RCC 7860 (cell line): ENCODE results near the gene SLC29A1.
"Not testable (repeated sequence)": the region's sequence is repeated elsewhere in the genome, so short reads cannot be mapped to it uniquely, and the experiment has no call there.

Experiments
- DNase-seq: peaks from one replicate; pipeline ENCODE4 v3.0.0-alpha.2; 2015; ENCODE audit warnings: low spot score
- FAIRE-seq: peaks from 2 replicates; lab custom pipeline; 2012; peaks lifted over from hg19 to GRCh38; lab: Jason Lieb, UNC

Gene SLC29A1

GRCh38 chr6:44193307-44193910 lies 30.0 kb upstream of the SLC29A1 start:
- FAIRE-seq (no peak), DNase-seq (no peak)

GRCh38 chr6:44194326-44194725 lies 29.1 kb upstream of the SLC29A1 start:
- DNase-seq, result no peak
- FAIRE-seq, result no peak

GRCh38 chr6:44196351-44196750 lies 27.0 kb upstream of the SLC29A1 start:
- DNase-seq, FAIRE-seq: not testable (repeated sequence)

- no peak for FAIRE-seq
- DNase-seq, result no peak
These were observed 24.7 kb upstream of the SLC29A1 start for GRCh38 chr6:44198684-44199083.

GRCh38 chr6:44199883-44200282 lies 23.5 kb upstream of the SLC29A1 start:
- DNase-seq, result no peak

GRCh38 chr6:44201200-44201599 lies 22.2 kb upstream of the SLC29A1 start:
- FAIRE-seq, result no peak

More at GRCh38 chr6:44199883-44200282, 23.5 kb upstream of the SLC29A1 start:
- no peak for FAIRE-seq

GRCh38 chr6:44201638-44202303 lies 21.6 kb upstream of the SLC29A1 start:
- DNase-seq, result no peak
- no peak for FAIRE-seq

More at GRCh38 chr6:44201200-44201599, 22.2 kb upstream of the SLC29A1 start:
- no peak for DNase-seq

- FAIRE-seq, result no peak
These were observed 20.9 kb upstream of the SLC29A1 start for GRCh38 chr6:44202332-44202971.

GRCh38 chr6:44202972-44203750 lies 20.2 kb upstream of the SLC29A1 start:
- FAIRE-seq, result no peak

More at GRCh38 chr6:44202332-44202971, 20.9 kb upstream of the SLC29A1 start:
- no peak for DNase-seq

GRCh38 chr6:44203955-44204354 lies 19.4 kb upstream of the SLC29A1 start:
- no peak for DNase-seq
- no peak for FAIRE-seq

More at GRCh38 chr6:44202972-44203750, 20.2 kb upstream of the SLC29A1 start:
- no peak for DNase-seq

GRCh38 chr6:44207966-44208365 lies 15.4 kb upstream of the SLC29A1 start:
- FAIRE-seq (no peak), DNase-seq (no peak)

- DNase-seq, result no peak
- FAIRE-seq, result no peak
These were observed 12.1 kb upstream of the SLC29A1 start for GRCh38 chr6:44211284-44211683.

- no peak for FAIRE-seq
- no peak for DNase-seq
These were observed 9.1 kb upstream of the SLC29A1 start for GRCh38 chr6:44214307-44214706.

- FAIRE-seq (no peak), DNase-seq (no peak)
These were observed 6.6 kb upstream of the SLC29A1 start, which contains the start of gene MYMX for GRCh38 chr6:44216677-44217331. Gene MYMX (plus strand): TSS chr6:44216926. CDS start chr6:44217472, 546 bp downstream.

GRCh38 chr6:44217332-44218143 lies 5.9 kb upstream of the SLC29A1 start:
- DNase-seq, result no peak
- FAIRE-seq, result no peak

GRCh38 chr6:44219053-44219814 lies 4.2 kb upstream of the SLC29A1 start:
- FAIRE-seq (no peak), DNase-seq (no peak)

GRCh38 chr6:44219815-44220784 lies 3.3 kb upstream of the SLC29A1 start:
- DNase-seq (no peak), FAIRE-seq (no peak)

- FAIRE-seq (no peak), DNase-seq (no peak)
These were observed 2.5 kb upstream of the SLC29A1 start for GRCh38 chr6:44220913-44221290.
